NCI-H2029 (cell line): Measurements from ENCODE around the gene PLA2G2A.
"Not testable (repeated sequence)": the region's sequence is repeated elsewhere in the genome, so short reads cannot be mapped to it uniquely, and the experiment has no call there.

Experiments
- DNase-seq: peaks from one replicate; lab custom pipeline; 2025; lab: John Stamatoyannopoulos, UW

PLA2G2A gene

GRCh38 chr1:19979494-19979977 is at the start of gene PLA2G2A:
Gene PLA2G2A (minus strand): TSS chr1:19979618. CDS start chr1:19978773, 845 bp downstream.
- DNase-seq: no peak

- DNase-seq: no peak
These were observed 49.3 kb upstream of the PLA2G2A start for GRCh38 chr1:20028726-20029125.

- no peak for DNase-seq
These were observed 48.7 kb upstream of the PLA2G2A start for GRCh38 chr1:20028125-20028524.

- no peak for DNase-seq
These were observed 38.3 kb upstream of the PLA2G2A start for GRCh38 chr1:20017741-20018140.

- DNase-seq: no peak
These were observed 34.7 kb upstream of the PLA2G2A start for GRCh38 chr1:20014153-20014552.

- no peak for DNase-seq
These were observed 30.6 kb upstream of the PLA2G2A start for GRCh38 chr1:20010016-20010415.

- no peak for DNase-seq
These were observed 29.8 kb upstream of the PLA2G2A start for GRCh38 chr1:20009212-20009611.

GRCh38 chr1:20008391-20008841 is 29.0 kb upstream of the PLA2G2A start:
- no peak for DNase-seq

GRCh38 chr1:19998823-19999222 is 19.4 kb upstream of the PLA2G2A start:
- DNase-seq: not testable (repeated sequence)

- DNase-seq: no peak
These were observed 11.3 kb upstream of the PLA2G2A start for GRCh38 chr1:19990689-19991088.

GRCh38 chr1:19990182-19990582 is 10.8 kb upstream of the PLA2G2A start:
- not testable (repeated sequence) for DNase-seq

- no peak for DNase-seq
These were observed 9.0 kb upstream of the PLA2G2A start for GRCh38 chr1:19988267-19989006.

GRCh38 chr1:19987719-19988118 is 8.3 kb upstream of the PLA2G2A start:
- no peak for DNase-seq

- not testable (repeated sequence) for DNase-seq
These were observed 5.1 kb upstream of the PLA2G2A start for GRCh38 chr1:19984409-19985016.

- DNase-seq: no peak
These were observed 2.3 kb upstream of the PLA2G2A start for GRCh38 chr1:19981507-19982312.

GRCh38 chr1:19981170-19981506 is 1.7 kb upstream of the PLA2G2A start:
- DNase-seq: no peak

- DNase-seq: no peak
These were observed 896 bp upstream of the PLA2G2A start for GRCh38 chr1:19980314-19980713.

- DNase-seq: no peak
These were observed 1.3 kb downstream of the PLA2G2A start for GRCh38 chr1:19978143-19978542.

- no peak for DNase-seq
These were observed 3.0 kb downstream of the PLA2G2A start for GRCh38 chr1:19976317-19977003.

- no peak for DNase-seq
These were observed 3.8 kb downstream of the PLA2G2A start for GRCh38 chr1:19975423-19976193.

- no peak for DNase-seq
These were observed 4.5 kb downstream of the PLA2G2A start for GRCh38 chr1:19974822-19975416.
